Measurements from ENCODE around the gene PREB. TPM values are rescaled to one million over a fixed set of nuclear protein-coding genes. Genes with fewer than 3 reads are reported as not detected.

PREB gene
- total RNA-seq, 4 donors from 2014 or later: 39.9 to 64.7 (median 48.3) TPM

DNA sequence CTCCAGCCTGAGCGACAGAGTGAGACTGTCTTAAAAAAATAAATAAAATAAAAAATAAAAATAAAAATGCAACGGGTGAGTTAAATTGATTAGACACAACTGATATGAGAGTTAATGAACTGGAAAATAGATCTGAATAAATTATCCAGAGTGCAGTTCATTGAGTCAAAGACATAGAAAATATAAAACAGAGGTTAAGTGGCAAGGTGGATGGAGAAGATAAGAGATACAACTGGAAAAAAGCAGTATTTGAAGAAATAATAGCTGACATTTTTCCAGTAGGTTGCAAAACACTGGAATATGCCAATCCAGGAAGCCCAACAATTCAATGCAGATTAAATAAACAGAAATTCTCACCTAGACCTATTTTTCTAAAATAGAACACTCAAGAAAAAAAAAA lies 26.2 kb downstream of the PREB start:
- intact Hi-C loops (cut with DNase I): no loop called here
- H3K27ac ChIP-seq (replicated peaks in 1 of 4): no peak overlapping the region
- TF ChIP-seq POLR2A (IDR thresholded peaks at IDR 0.05; ENCODE audit: low read depth) (no peak), EP300 (IDR thresholded peaks at IDR 0.05) (no peak)
- H3K9me3 ChIP-seq: no peaks in the 10 kb centered on the region
- no peak for DNase-seq (ENCODE audit: extremely low spot score)
- H3K4me1 ChIP-seq: no peaks in the 10 kb centered on the region
- peaks cover 0 to 39% (median 0%) of the 10 kb centered on the region in 4 donors for H3K27me3 ChIP-seq
- H3K36me3 ChIP-seq: no peaks in the 10 kb centered on the region
- WGBS: 81% methylated on average over 2 of the region's 2 CpGs
- H3K4me3 ChIP-seq: no peak overlapping the region

- Histone ChIP-seq H3K9me3 (no peaks in the 10 kb centered on the region), H3K27ac (replicated peaks in 1 of 4) (no peak overlapping the region), H3K36me3 (no peaks in the 10 kb centered on the region), H3K27me3 (peaks cover 0 to 39% (median 0%) of the 10 kb centered on the region in 4 donors), H3K4me1 (no peaks in the 10 kb centered on the region), H3K4me3 (no peak overlapping the region)
- WGBS: 56% methylated on average over 3 of the region's 3 CpGs
- intact Hi-C loops (cut with DNase I): no loop called here
- no peak for DNase-seq (ENCODE audit: extremely low spot score)
- TF ChIP-seq POLR2A (IDR thresholded peaks at IDR 0.05; ENCODE audit: low read depth) (no peak), EP300 (IDR thresholded peaks at IDR 0.05) (no peak), POLR2AphosphoS5 (IDR thresholded peaks at IDR 0.05) (no peak), CTCF (IDR thresholded peaks at IDR 0.05) (no peak)
Measured at GRCh38 chr2:27105981-27106380, 28.5 kb downstream of the PREB start.

- intact Hi-C loops (cut with DNase I): no loop called here
- H3K36me3 ChIP-seq: peaks cover 0 to 9% (median 4%) of the 10 kb centered on the region in 4 donors
- no peak for DNase-seq (ENCODE audit: extremely low spot score)
- 76% methylated on average over 5 of the region's 5 CpGs for WGBS
- no peaks in the 10 kb centered on the region for H3K4me1 ChIP-seq
- peaks cover 0 to 34% (median 0%) of the 10 kb centered on the region in 4 donors for H3K27me3 ChIP-seq
- no peaks in the 10 kb centered on the region for H3K9me3 ChIP-seq
- H3K4me3 ChIP-seq: no peak overlapping the region
- TF ChIP-seq POLR2AphosphoS5 (IDR thresholded peaks at IDR 0.05) (no peak), CTCF (IDR thresholded peaks at IDR 0.05) (no peak), POLR2A (IDR thresholded peaks at IDR 0.05; ENCODE audit: low read depth) (no peak), EP300 (IDR thresholded peaks at IDR 0.05) (no peak)
- H3K27ac ChIP-seq (replicated peaks in 1 of 4): no peak overlapping the region
Measured at GRCh38 chr2:27102329-27102728, 32.1 kb downstream of the PREB start.

- WGBS: 84% methylated on average over 10 of the region's 10 CpGs
- intact Hi-C loops (cut with DNase I): no loop called here
- peaks cover 11 to 13% (median 12%) of the 10 kb centered on the region in 4 donors for H3K4me1 ChIP-seq
- H3K9me3 ChIP-seq: no peaks in the 10 kb centered on the region
- H3K36me3 ChIP-seq: peaks cover 0 to 9% (median 4%) of the 10 kb centered on the region in 4 donors
- TF ChIP-seq POLR2AphosphoS5 (IDR thresholded peaks at IDR 0.05): no peak
- TF ChIP-seq CTCF (IDR thresholded peaks at IDR 0.05): no peak
- DNase-seq (ENCODE audit: extremely low spot score): no peak
- no peak overlapping the region for H3K27ac ChIP-seq (replicated peaks in 1 of 4)
- H3K4me3 ChIP-seq: no peak overlapping the region
- peaks cover 0 to 13% (median 0%) of the 10 kb centered on the region in 4 donors for H3K27me3 ChIP-seq
Measured at GRCh38 chr2:27100036-27100435, 34.4 kb downstream of the PREB start.

GRCh38 chr2:27099334-27099955 lies 35.0 kb downstream of the PREB start:
- Histone ChIP-seq H3K27me3 (peaks cover 0 to 7% (median 0%) of the 10 kb centered on the region in 4 donors), H3K4me1 (peaks cover 11 to 13% (median 12%) of the 10 kb centered on the region in 4 donors), H3K4me3 (no peak overlapping the region), H3K27ac (replicated peaks in 1 of 4) (no peak overlapping the region), H3K36me3 (peaks cover 0 to 12% (median 5%) of the 10 kb centered on the region in 4 donors), H3K9me3 (no peaks in the 10 kb centered on the region)
- intact Hi-C loops (cut with DNase I): loop anchor here (2.0 to 5.0 kb wide), 2 partner anchors 93 to 181 kb away; no protein-coding TSS in a partner anchor
- no peak for DNase-seq (ENCODE audit: extremely low spot score)
- WGBS: 93% methylated on average over 10 of the region's 19 CpGs
- TF ChIP-seq CTCF (IDR thresholded peaks at IDR 0.05) (no peak), POLR2A (IDR thresholded peaks at IDR 0.05; ENCODE audit: low read depth) (no peak), EP300 (IDR thresholded peaks at IDR 0.05) (no peak), POLR2AphosphoS5 (IDR thresholded peaks at IDR 0.05) (no peak)

Data from esophagus muscularis mucosa (tissue), 4 donors.